Stomach (tissue), 4 donors: ENCODE results near the gene KANSL1.

Experiments
- EP300 ChIP-seq: sonication (generic); formaldehyde crosslinking; IDR thresholded peaks from one replicate; pipeline ENCODE4 v1.6.1; 2017; ENCODE audit warnings: antibody characterized with exemption
- POLR2A ChIP-seq, 4 donors: fragments of 450-650 bp; IDR thresholded peaks; one replicate each; pipeline ENCODE4 v1.6.1; 2016; ENCODE audit warnings: antibody characterized with exemption in 4 of 4, control low read depth in 2 of 4, mild to moderate bottlenecking in 1 of 4, moderate library complexity in 1 of 4
- POLR2AphosphoS5 ChIP-seq, 3 donors: sonication (generic); formaldehyde crosslinking; IDR thresholded peaks; one replicate each; pipeline ENCODE4 v1.6.1; 2016; ENCODE audit warnings: antibody characterized with exemption in 3 of 3
- TF ChIP-seq, protein P1 (sequence below), 7 experiments: fragments of 450-650 bp in 4 of 7; fragments of 200-600 bp in 3 of 7; sonication (generic) in 3 of 7; IDR thresholded peaks; one replicate each; pipeline ENCODE4 v1.5.1; 2016 to 2019; ENCODE audit warnings: antibody characterized with exemption in 7 of 7, control low read depth in 2 of 7, mild to moderate bottlenecking in 1 of 7

DNA sequence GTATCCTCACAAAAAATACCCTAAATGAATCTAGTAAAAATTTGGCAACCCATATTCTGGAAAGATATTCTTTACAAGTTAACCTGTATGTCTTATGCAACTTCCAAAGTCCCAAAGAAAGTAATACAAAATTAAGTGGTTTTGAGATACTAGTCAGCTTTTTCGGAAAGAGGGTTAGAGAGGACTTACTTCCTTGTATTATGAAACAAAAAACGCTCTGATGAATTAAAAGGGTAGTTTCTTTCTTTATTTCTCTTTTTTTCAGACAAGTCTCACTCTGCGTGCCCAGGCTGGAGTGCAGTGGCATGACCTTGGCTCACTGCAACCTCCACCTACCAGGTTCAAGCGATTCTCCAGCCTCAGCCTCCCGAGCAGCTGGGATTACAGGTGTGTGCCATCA, 51.6 kb downstream of the KANSL1 start:
- TF ChIP-seq, protein P1, sequence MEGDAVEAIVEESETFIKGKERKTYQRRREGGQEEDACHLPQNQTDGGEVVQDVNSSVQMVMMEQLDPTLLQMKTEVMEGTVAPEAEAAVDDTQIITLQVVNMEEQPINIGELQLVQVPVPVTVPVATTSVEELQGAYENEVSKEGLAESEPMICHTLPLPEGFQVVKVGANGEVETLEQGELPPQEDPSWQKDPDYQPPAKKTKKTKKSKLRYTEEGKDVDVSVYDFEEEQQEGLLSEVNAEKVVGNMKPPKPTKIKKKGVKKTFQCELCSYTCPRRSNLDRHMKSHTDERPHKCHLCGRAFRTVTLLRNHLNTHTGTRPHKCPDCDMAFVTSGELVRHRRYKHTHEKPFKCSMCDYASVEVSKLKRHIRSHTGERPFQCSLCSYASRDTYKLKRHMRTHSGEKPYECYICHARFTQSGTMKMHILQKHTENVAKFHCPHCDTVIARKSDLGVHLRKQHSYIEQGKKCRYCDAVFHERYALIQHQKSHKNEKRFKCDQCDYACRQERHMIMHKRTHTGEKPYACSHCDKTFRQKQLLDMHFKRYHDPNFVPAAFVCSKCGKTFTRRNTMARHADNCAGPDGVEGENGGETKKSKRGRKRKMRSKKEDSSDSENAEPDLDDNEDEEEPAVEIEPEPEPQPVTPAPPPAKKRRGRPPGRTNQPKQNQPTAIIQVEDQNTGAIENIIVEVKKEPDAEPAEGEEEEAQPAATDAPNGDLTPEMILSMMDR (IDR thresholded peaks at IDR 0.05): no peak
- TF ChIP-seq POLR2A (IDR thresholded peaks at IDR 0.05) (no peak), POLR2AphosphoS5 (IDR thresholded peaks at IDR 0.05) (no peak), EP300 (no peak)
